C4-2B (cell line): ENCODE measurements around the gene LIPN.

Source experiments
- CTCF ChIP-seq: fragments of 450-650 bp; conservative IDR thresholded peaks from 2 replicates; pipeline ENCODE4 v1.5.1; 2017; ENCODE audit warnings: mild to moderate bottlenecking
- ZFX ChIP-seq: fragments of 450-650 bp; IDR thresholded peaks from 2 replicates; pipeline ENCODE4 v1.6.1; 2017

GRCh38 chr10:88763441-88763840 lies 3.6 kb downstream of the LIPN start:
- no peak for TF ChIP-seq CTCF
- TF ChIP-seq ZFX, result no peak
